ENCODE data around the gene FAM53A.
A peak's percentile ranks its signal among the peaks of the same experiment; 100 is the strongest.

Gene FAM53A

GRCh38 chr4:1684506-1685234 is 557 bp upstream of the FAM53A start:
- H3K4me3 ChIP-seq (ENCODE audit: low read depth, low read length): peak overlapping the region; percentile 33
- no peak for TF ChIP-seq CTCF (IDR thresholded peaks at IDR 0.05; ENCODE audit: low read depth, low read length, missing control alignments)
- DNase-seq (ENCODE audit: low read depth): no peak
- in situ Hi-C loops (cut with HindIII; ENCODE audit: low sequenced_read_pairs): no loop called here

DNA sequence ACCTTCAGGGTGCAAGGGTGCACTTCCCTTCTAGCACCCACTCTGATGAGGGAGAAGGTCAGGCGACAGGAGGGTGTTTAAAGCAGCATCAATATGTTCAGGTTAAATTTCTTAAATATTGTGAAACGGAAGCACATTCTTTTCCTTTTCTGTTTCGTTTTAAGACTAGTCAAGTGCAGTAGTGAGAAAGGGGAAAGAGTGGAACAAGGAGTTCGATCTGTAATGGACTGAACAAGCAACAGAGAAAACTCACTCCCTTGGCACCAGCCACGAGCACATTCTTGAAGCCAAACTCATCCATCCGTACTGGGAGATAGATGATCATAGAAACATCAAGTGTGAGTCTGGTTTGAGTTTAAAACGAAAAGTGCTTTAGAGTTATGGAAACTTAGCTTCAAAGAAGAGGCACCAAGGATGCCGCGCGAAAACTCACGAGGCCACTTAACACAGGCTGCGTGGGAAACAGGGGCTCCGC is 815 bp downstream of the FAM53A start:
- peak; percentile 60 for DNase-seq (ENCODE audit: low read depth)

DNA sequence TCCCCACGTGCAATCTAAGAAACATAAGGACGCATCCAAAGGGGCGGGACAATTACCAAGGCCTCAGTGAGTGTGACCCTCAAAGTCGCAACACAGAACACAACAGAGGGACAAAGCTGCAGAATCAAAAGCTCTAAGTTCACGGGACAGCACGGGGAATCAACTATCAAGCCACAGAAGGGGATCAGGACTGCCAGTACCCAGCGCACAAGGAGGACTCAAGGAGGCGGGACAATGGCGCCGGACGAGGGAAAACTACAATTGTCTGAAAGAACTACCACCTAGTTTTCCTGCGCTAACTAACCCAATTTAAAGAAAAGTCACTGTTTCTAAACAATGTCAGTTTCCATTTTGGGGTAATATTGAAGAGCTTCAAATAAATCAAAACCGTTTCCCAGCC is 1.3 kb downstream of the FAM53A start:
- TF ChIP-seq CTCF (IDR thresholded peaks at IDR 0.05; ENCODE audit: low read depth, low read length, missing control alignments): no peak
- no peak for DNase-seq (ENCODE audit: low read depth)
- peak overlapping the region; percentile 49 for H3K4me3 ChIP-seq (ENCODE audit: low read depth, low read length)
- in situ Hi-C loops (cut with HindIII; ENCODE audit: low sequenced_read_pairs): no loop called here

More for the DNA sequence above, 815 bp downstream of the FAM53A start:
- H3K4me3 ChIP-seq (ENCODE audit: low read depth, low read length): peak overlapping the region; percentile 49
- no peak for TF ChIP-seq CTCF (IDR thresholded peaks at IDR 0.05; ENCODE audit: low read depth, low read length, missing control alignments)
- in situ Hi-C loops (cut with HindIII; ENCODE audit: low sequenced_read_pairs): no loop called here

- no peak overlapping the region for H3K4me3 ChIP-seq (ENCODE audit: low read depth, low read length)
- no peak for TF ChIP-seq CTCF (IDR thresholded peaks at IDR 0.05; ENCODE audit: low read depth, low read length, missing control alignments)
- in situ Hi-C loops (cut with HindIII; ENCODE audit: low sequenced_read_pairs): no loop called here
- DNase-seq (ENCODE audit: low read depth): no peak
Measured at GRCh38 chr4:1678244-1678643, 5.9 kb downstream of the FAM53A start.

DNA sequence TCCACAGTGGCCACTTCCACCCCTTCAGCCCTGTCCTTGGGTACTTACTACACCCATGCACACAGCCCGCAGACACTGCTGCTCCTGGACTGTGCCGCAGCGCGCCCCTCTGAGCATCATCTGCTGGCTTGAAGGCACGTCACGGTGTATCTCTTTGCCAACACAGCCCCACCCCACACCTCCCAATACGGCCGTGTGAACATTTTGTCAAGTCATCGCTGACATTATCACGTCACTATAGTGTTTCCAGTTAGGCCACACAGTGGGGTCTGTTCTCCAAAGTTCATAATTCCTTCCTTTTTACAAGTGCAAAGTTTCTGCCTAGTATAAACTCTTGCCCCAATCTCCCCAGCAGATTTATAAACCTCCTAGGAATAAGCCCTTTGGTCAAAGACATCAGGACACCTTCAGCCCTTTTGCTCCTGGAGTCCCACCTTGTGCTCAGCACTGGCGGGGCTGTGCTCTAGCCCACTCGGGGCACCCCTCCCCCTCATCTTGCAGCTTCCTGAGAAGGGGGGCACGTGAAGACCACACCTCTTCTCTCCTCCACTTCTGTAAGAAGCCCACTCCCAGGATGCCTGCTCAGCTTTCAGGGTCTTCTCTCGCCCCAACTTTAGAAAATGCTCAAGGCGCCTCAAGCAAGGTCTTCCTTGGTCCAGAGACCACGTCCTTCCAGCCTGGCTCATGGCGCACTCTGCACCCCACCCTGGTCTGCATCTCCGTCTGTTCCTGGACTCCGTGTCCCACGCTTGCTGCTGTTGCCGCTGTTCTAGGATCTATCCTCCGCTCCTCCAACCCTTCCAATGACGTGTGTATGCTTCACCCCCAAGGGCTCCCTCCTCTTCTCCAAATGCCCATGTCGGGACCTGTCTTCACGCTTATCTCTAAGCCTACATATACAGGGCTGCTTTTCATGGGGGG is 7.2 kb downstream of the FAM53A start:
- no peak overlapping the region for H3K4me3 ChIP-seq (ENCODE audit: low read depth, low read length)
- in situ Hi-C loops (cut with HindIII; ENCODE audit: low sequenced_read_pairs): no loop called here
- DNase-seq (ENCODE audit: low read depth): no peak
- TF ChIP-seq CTCF (IDR thresholded peaks at IDR 0.05; ENCODE audit: low read depth, low read length, missing control alignments): no peak

DNA sequence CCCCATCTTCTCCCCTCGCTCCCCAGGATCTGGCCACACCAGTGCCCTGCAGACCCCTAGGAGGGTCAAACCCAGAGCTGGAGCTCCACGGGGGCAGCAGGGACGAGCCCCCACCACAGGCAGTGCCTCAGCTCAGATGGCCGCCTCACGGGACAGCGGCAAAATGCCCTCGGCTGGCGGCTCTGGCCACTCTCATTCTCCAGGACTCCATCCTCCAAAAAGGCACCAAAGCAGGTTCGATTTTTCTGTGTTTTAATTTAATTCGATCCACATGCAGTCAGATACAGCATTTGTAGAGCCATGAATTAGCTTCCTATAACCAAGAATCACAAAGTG is 8.3 kb downstream of the FAM53A start:
- no peak for DNase-seq (ENCODE audit: low read depth)
- TF ChIP-seq CTCF (IDR thresholded peaks at IDR 0.05; ENCODE audit: low read depth, low read length, missing control alignments): no peak
- H3K4me3 ChIP-seq (ENCODE audit: low read depth, low read length): no peak overlapping the region
- in situ Hi-C loops (cut with HindIII; ENCODE audit: low sequenced_read_pairs): no loop called here

Measured in astrocyte of the cerebellum (primary cell).